ENCODE data around the gene TMEM233.

TMEM233 gene

DNA sequence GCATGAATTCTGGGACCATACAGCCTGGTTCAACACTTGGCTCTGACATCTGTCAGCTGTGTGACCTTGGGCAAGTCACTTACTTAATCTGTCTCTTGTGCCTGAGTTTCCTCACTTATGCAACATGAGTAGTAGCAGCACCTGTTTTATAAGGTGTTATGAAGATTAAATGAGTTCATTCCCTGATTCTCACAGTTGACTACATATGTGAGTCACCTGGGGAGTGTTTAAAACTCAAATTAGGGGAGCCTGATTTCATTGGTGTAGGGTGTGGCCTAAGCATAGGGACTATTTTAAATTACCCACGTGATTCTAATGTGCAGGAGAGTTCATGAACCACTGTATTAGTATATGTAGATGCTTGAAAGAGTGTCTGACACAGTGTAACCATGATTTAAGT lies 36.7 kb upstream of the TMEM233 start:
- Histone ChIP-seq H2AFZ (ENCODE audit: low read depth) (no peak overlapping the region), H3K27me3 (ENCODE audit: insufficient read depth, low read depth) (no peaks in the 10 kb centered on the region), H4K20me1 (ENCODE audit: insufficient read depth) (no peaks in the 10 kb centered on the region), H3K4me2 (no peak overlapping the region), H3K36me3 (ENCODE audit: insufficient read depth) (no peaks in the 10 kb centered on the region), H3K79me2 (ENCODE audit: insufficient read depth, low read depth) (no peaks in the 10 kb centered on the region), H3K4me3 (IDR thresholded peaks at IDR 0.05; ENCODE audit: insufficient read depth, low read depth, low read length) (no peak overlapping the region), H3K27ac (no peak overlapping the region), H3K9ac (no peak overlapping the region), H3K4me1 (ENCODE audit: low read depth, poor library complexity, severe bottlenecking) (no peaks in the 10 kb centered on the region)
- TF ChIP-seq, protein P1, sequence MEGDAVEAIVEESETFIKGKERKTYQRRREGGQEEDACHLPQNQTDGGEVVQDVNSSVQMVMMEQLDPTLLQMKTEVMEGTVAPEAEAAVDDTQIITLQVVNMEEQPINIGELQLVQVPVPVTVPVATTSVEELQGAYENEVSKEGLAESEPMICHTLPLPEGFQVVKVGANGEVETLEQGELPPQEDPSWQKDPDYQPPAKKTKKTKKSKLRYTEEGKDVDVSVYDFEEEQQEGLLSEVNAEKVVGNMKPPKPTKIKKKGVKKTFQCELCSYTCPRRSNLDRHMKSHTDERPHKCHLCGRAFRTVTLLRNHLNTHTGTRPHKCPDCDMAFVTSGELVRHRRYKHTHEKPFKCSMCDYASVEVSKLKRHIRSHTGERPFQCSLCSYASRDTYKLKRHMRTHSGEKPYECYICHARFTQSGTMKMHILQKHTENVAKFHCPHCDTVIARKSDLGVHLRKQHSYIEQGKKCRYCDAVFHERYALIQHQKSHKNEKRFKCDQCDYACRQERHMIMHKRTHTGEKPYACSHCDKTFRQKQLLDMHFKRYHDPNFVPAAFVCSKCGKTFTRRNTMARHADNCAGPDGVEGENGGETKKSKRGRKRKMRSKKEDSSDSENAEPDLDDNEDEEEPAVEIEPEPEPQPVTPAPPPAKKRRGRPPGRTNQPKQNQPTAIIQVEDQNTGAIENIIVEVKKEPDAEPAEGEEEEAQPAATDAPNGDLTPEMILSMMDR (conservative IDR thresholded peaks at IDR 0.05; ENCODE audit: low read depth, low read length): no peak

DNA sequence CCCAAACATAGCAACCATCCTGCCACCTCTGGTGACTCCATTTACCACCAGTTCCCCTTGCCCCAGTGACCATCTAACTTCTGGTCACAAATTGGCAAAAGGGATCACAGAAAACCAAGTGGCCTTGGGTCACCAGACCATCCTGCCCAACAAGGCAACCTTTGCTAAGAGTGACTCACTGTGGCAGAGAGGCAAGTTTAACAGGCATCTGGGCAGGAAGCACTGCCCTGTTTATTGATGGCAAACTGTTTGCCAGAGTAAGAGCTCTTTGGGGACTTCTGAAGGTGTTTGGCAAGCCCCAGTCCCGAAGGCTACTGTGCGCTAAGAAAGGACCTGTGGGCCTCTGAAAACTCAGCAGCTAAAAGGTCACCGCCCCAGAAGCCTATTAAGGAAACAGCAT lies 28.2 kb upstream of the TMEM233 start:
- Histone ChIP-seq H3K4me3 (IDR thresholded peaks at IDR 0.05; ENCODE audit: insufficient read depth, low read depth, low read length) (no peak overlapping the region), H3K4me2 (no peak overlapping the region), H4K20me1 (ENCODE audit: insufficient read depth) (no peaks in the 10 kb centered on the region), H3K36me3 (ENCODE audit: insufficient read depth) (no peaks in the 10 kb centered on the region), H2AFZ (ENCODE audit: low read depth) (no peak overlapping the region), H3K79me2 (ENCODE audit: insufficient read depth, low read depth) (no peaks in the 10 kb centered on the region), H3K9ac (no peak overlapping the region), H3K27ac (no peak overlapping the region), H3K4me1 (ENCODE audit: low read depth, poor library complexity, severe bottlenecking) (no peaks in the 10 kb centered on the region), H3K27me3 (ENCODE audit: insufficient read depth, low read depth) (no peaks in the 10 kb centered on the region)
- TF ChIP-seq, protein P1 (conservative IDR thresholded peaks at IDR 0.05; ENCODE audit: low read depth, low read length): no peak

DNA sequence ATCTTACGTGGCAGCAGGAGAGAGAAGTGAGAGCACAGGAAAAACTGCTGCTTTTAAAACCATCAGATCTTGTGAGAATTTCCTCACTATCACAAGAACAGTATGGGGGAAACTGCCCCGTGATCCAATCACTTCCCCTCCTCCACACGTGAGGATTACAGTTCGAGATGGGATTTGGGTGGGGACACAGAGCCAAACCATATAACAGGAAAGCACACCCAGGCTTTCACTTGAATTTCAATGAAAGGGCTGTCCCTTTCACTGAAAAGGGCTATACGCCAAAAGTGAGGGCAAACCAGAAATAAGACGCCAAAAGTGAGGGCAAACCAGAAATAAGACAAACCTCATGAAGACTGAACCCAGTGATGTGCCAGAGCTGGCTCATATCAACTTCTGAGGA lies 22.8 kb upstream of the TMEM233 start:
- Histone ChIP-seq H3K9ac (no peak overlapping the region), H3K4me2 (no peak overlapping the region), H3K79me2 (ENCODE audit: insufficient read depth, low read depth) (no peaks in the 10 kb centered on the region), H3K27ac (no peak overlapping the region), H3K27me3 (ENCODE audit: insufficient read depth, low read depth) (no peaks in the 10 kb centered on the region), H3K4me3 (IDR thresholded peaks at IDR 0.05; ENCODE audit: insufficient read depth, low read depth, low read length) (no peak overlapping the region), H3K36me3 (ENCODE audit: insufficient read depth) (no peaks in the 10 kb centered on the region), H2AFZ (ENCODE audit: low read depth) (no peak overlapping the region), H4K20me1 (ENCODE audit: insufficient read depth) (no peaks in the 10 kb centered on the region), H3K4me1 (ENCODE audit: low read depth, poor library complexity, severe bottlenecking) (no peaks in the 10 kb centered on the region)
- TF ChIP-seq, protein P1 (conservative IDR thresholded peaks at IDR 0.05; ENCODE audit: low read depth, low read length): no peak

DNA sequence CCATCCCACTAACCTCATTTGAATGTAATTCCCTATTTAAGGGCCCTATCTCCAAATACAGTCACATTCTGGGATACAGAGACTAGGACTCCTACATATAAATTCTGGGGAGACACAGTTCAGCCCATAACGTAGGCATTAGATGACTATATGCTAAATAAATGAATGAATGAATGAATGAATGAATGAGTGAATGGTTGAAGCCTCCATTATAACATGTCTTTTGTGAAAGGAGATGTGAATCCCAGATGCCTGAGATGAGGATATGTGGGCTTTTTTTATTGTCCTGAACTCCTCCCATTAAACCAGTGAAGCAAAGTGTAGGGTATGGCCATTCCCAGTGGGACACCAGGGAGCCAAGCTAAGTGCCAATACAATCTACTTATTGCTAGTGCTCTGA lies 20.5 kb upstream of the TMEM233 start:
- no peak overlapping the region for H3K27ac ChIP-seq
- H3K36me3 ChIP-seq (ENCODE audit: insufficient read depth): no peaks in the 10 kb centered on the region
- H3K79me2 ChIP-seq (ENCODE audit: insufficient read depth, low read depth): no peaks in the 10 kb centered on the region
- no peaks in the 10 kb centered on the region for H3K4me1 ChIP-seq (ENCODE audit: low read depth, poor library complexity, severe bottlenecking)
- no peak overlapping the region for H3K4me2 ChIP-seq
- no peak overlapping the region for H3K4me3 ChIP-seq (IDR thresholded peaks at IDR 0.05; ENCODE audit: insufficient read depth, low read depth, low read length)
- H2AFZ ChIP-seq (ENCODE audit: low read depth): no peak overlapping the region
- no peaks in the 10 kb centered on the region for H3K27me3 ChIP-seq (ENCODE audit: insufficient read depth, low read depth)
- TF ChIP-seq, protein P1 (conservative IDR thresholded peaks at IDR 0.05; ENCODE audit: low read depth, low read length): no peak
- H3K9ac ChIP-seq: no peak overlapping the region
- H4K20me1 ChIP-seq (ENCODE audit: insufficient read depth): no peaks in the 10 kb centered on the region

DNA sequence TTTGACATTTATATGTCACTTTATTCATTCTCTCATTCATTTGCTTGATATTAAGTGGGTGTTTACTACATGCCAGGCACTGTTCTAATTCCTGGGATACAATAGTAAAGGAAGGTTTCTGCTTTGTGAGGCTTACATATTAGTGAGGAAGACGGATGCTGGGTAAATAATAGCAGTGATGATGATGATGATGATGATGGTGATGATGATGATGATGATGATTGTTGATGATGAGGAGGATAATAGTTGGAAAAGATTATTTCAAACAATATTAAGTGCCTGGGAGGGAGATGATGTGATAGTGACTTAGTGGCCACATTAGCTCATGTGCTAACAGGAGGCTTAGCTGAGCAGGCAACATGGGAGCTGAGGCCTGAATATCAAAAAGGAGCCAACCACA lies 19.3 kb upstream of the TMEM233 start:
- Histone ChIP-seq H3K27me3 (ENCODE audit: insufficient read depth, low read depth) (no peaks in the 10 kb centered on the region), H4K20me1 (ENCODE audit: insufficient read depth) (no peaks in the 10 kb centered on the region), H2AFZ (ENCODE audit: low read depth) (no peak overlapping the region), H3K9ac (no peak overlapping the region), H3K36me3 (ENCODE audit: insufficient read depth) (no peaks in the 10 kb centered on the region), H3K4me3 (IDR thresholded peaks at IDR 0.05; ENCODE audit: insufficient read depth, low read depth, low read length) (no peak overlapping the region), H3K79me2 (ENCODE audit: insufficient read depth, low read depth) (no peaks in the 10 kb centered on the region), H3K4me2 (no peak overlapping the region), H3K4me1 (ENCODE audit: low read depth, poor library complexity, severe bottlenecking) (no peaks in the 10 kb centered on the region), H3K27ac (no peak overlapping the region)
- TF ChIP-seq, protein P1 (conservative IDR thresholded peaks at IDR 0.05; ENCODE audit: low read depth, low read length): no peak

Data from KMS-11 (cell line).